Thyroid gland (tissue), 4 donors: Measurements from ENCODE around the gene ANGPT4. TPM values are rescaled to one million over a fixed set of nuclear protein-coding genes. Genes with fewer than 3 reads are reported as not detected.

Experiments used
- DNase-seq, 2 donors: peaks; one replicate each; pipeline ENCODE4 v3.0.0-alpha.2; 2019
- H3K27ac ChIP-seq, 3 donors: fragments of 200-600 bp; sonication (generic); 1 replicate in 2 of 3; 2 replicates in 1 of 3; pipeline ENCODE4 v1.5.1; 2016 to 2019; ENCODE audit warnings: mild to moderate bottlenecking in 1 of 3, moderate library complexity in 1 of 3
- H3K27me3 ChIP-seq: fragments of 200-600 bp; sonication (generic); one replicate; pipeline ENCODE4 v1.5.1; 2019
- H3K36me3 ChIP-seq, 2 donors: fragments of 200-600 bp; sonication (generic); one replicate each; pipeline ENCODE4 v1.5.1; 2016 to 2019
- H3K4me1 ChIP-seq, 2 donors: fragments of 200-600 bp; sonication (generic); one replicate each; pipeline ENCODE4 v1.5.1; 2017 to 2019
- H3K4me3 ChIP-seq, 3 donors: fragments of 200-600 bp; sonication (generic); replicated peaks in 1 of 3; 1 replicate in 2 of 3; 2 replicates in 1 of 3; pipeline ENCODE4 v1.5.1; 2016; ENCODE audit warnings: mild to moderate bottlenecking in 1 of 3
- H3K9me3 ChIP-seq: fragments of 200-600 bp; sonication (generic); one replicate; pipeline ENCODE4 v1.5.1; 2017
- CTCF ChIP-seq, 6 experiments: fragments of 200-600 bp in 3 of 6; fragments of 450-650 bp in 3 of 6; sonication (generic) in 3 of 6; IDR thresholded peaks; one replicate each; pipeline ENCODE4 v1.5.1; 2016 to 2019; ENCODE audit warnings: antibody characterized with exemption in 6 of 6, mild to moderate bottlenecking in 2 of 6, inconsistent platforms in 1 of 6, moderate library complexity in 1 of 6
- POLR2A ChIP-seq, 2 donors: fragments of 450-650 bp; IDR thresholded peaks; one replicate each; pipeline ENCODE4 v1.6.1; 2017; ENCODE audit warnings: antibody characterized with exemption in 2 of 2, mild to moderate bottlenecking in 2 of 2, moderate library complexity in 1 of 2
- WGBS, 2 donors: methylation state at CpG; one replicate each; pipeline ENCODE4 v1.1.5; 2017; 5-methylcytosine and 5-hydroxymethylcytosine counted together
- intact Hi-C: fragments of 100-400 bp; cut with DNase I; formaldehyde crosslinking; loops from one replicate; pipeline ENCODE4 v1.15.1; 2023
- total RNA-seq, 4 donors: library from RNA; depleted of rRNA; stranded (reverse); fragments of >200 nt; gene quantifications; one replicate each; pipeline ENCODE4 v1.2.3, GENCODE V29; 2016

ANGPT4 gene
- total RNA-seq, 4 donors from 2014 or later = 0.40 to 3.8 (median 3.2) TPM

- Histone ChIP-seq H3K9me3 (no peaks in the 10 kb centered on the region), H3K36me3 (no peaks in the 10 kb centered on the region), H3K27me3 (no peaks in the 10 kb centered on the region), H3K4me3 (no peak overlapping the region), H3K27ac (no peak overlapping the region), H3K4me1 (no peaks in the 10 kb centered on the region)
- no peak for DNase-seq
- no peak for TF ChIP-seq POLR2A (IDR thresholded peaks at IDR 0.05)
- TF ChIP-seq CTCF (IDR thresholded peaks at IDR 0.05) = no peak
- intact Hi-C loops = no loop called here
- 100% methylated on average over 1 of the region's 1 CpG for WGBS, 2 donors
Measured at GRCh38 chr20:865440-865839, 50.7 kb downstream of the ANGPT4 start.

GRCh38 chr20:860891-861290 is 55.2 kb downstream of the ANGPT4 start:
- WGBS, 2 donors = 97 to 99% methylated on average over 2 of the region's 2 CpGs
- Histone ChIP-seq H3K4me3 (no peak overlapping the region), H3K27ac (no peak overlapping the region), H3K36me3 (no peaks in the 10 kb centered on the region), H3K27me3 (no peaks in the 10 kb centered on the region), H3K4me1 (no peaks in the 10 kb centered on the region), H3K9me3 (no peaks in the 10 kb centered on the region)
- intact Hi-C loops = no loop called here
- no peak for DNase-seq
- TF ChIP-seq POLR2A (IDR thresholded peaks at IDR 0.05) = no peak
- TF ChIP-seq CTCF (IDR thresholded peaks at IDR 0.05) = no peak

GRCh38 chr20:859751-860231 is 56.3 kb downstream of the ANGPT4 start:
- WGBS, 2 donors = 62 to 67% methylated on average over 3 of the region's 3 CpGs
- no peaks in the 10 kb centered on the region for H3K36me3 ChIP-seq
- DNase-seq = no peak
- H3K4me1 ChIP-seq = no peaks in the 10 kb centered on the region
- H3K9me3 ChIP-seq = no peaks in the 10 kb centered on the region
- H3K27ac ChIP-seq = no peak overlapping the region
- no peaks in the 10 kb centered on the region for H3K27me3 ChIP-seq
- intact Hi-C loops = no loop called here
- TF ChIP-seq CTCF (IDR thresholded peaks at IDR 0.05) (no peak), POLR2A (IDR thresholded peaks at IDR 0.05) (no peak)
- no peak overlapping the region for H3K4me3 ChIP-seq

- no peak overlapping the region for H3K27ac ChIP-seq
- no peaks in the 10 kb centered on the region for H3K36me3 ChIP-seq
- WGBS, 2 donors = 77 to 84% methylated on average over 6 of the region's 6 CpGs
- H3K9me3 ChIP-seq = no peaks in the 10 kb centered on the region
- no peak for DNase-seq
- H3K4me1 ChIP-seq = no peaks in the 10 kb centered on the region
- H3K27me3 ChIP-seq = no peaks in the 10 kb centered on the region
- H3K4me3 ChIP-seq = no peak overlapping the region
- no peak for TF ChIP-seq CTCF (IDR thresholded peaks at IDR 0.05)
- no peak for TF ChIP-seq POLR2A (IDR thresholded peaks at IDR 0.05)
- intact Hi-C loops = no loop called here
Measured at GRCh38 chr20:858011-858410, 58.1 kb downstream of the ANGPT4 start.

- H3K4me3 ChIP-seq = no peak overlapping the region
- TF ChIP-seq CTCF (IDR thresholded peaks at IDR 0.05) = no peak
- no peak for TF ChIP-seq POLR2A (IDR thresholded peaks at IDR 0.05)
- H3K27ac ChIP-seq = no peak overlapping the region
- 67 to 75% methylated on average over 12 of the region's 12 CpGs for WGBS, 2 donors
- H3K9me3 ChIP-seq = no peaks in the 10 kb centered on the region
- peak in 1 of 2 donors; percentile 5 for DNase-seq
- no peaks in the 10 kb centered on the region for H3K36me3 ChIP-seq
- H3K4me1 ChIP-seq = no peaks in the 10 kb centered on the region
- no peaks in the 10 kb centered on the region for H3K27me3 ChIP-seq
- intact Hi-C loops = no loop called here
Measured at GRCh38 chr20:856361-856775, 59.8 kb downstream of the ANGPT4 start.
